Globus pallidus (tissue), 1 donor: Measurements from ENCODE around the gene MXRA7.
"Not testable (repeated sequence)": the region's sequence is repeated elsewhere in the genome, so short reads cannot be mapped to it uniquely, and the experiment has no call there.

Experiments used
- DNase-seq: peaks from one replicate; pipeline ENCODE4 v3.0.0-alpha.2; 2015; ENCODE audit warnings: low spot score

MXRA7 gene

GRCh38 chr17:76643553-76644148 lies 67.1 kb downstream of the MXRA7 start, which contains the start of gene ST6GALNAC1:
Gene ST6GALNAC1, minus strand, starts transcription at chr17:76643757. Its CDS starts 119 bp downstream, at chr17:76643638.
- no peak for DNase-seq

- no peak for DNase-seq
These were observed 67.8 kb downstream of the MXRA7 start for GRCh38 chr17:76642994-76643393.

- no peak for DNase-seq
These were observed 68.7 kb downstream of the MXRA7 start for GRCh38 chr17:76642032-76642561.

GRCh38 chr17:76641501-76641900 lies 69.3 kb downstream of the MXRA7 start:
- DNase-seq = no peak

GRCh38 chr17:76640550-76641380 lies 70.0 kb downstream of the MXRA7 start:
- no peak for DNase-seq

- DNase-seq = no peak
These were observed 72.5 kb downstream of the MXRA7 start for GRCh38 chr17:76638263-76638662.

GRCh38 chr17:76636486-76637206 lies 74.1 kb downstream of the MXRA7 start:
- DNase-seq = not testable (repeated sequence)

GRCh38 chr17:76635659-76636360 lies 75.0 kb downstream of the MXRA7 start:
- no peak for DNase-seq

- DNase-seq = no peak
These were observed 75.7 kb downstream of the MXRA7 start for GRCh38 chr17:76635039-76635438.

GRCh38 chr17:76633628-76634328 lies 77.0 kb downstream of the MXRA7 start:
- no peak for DNase-seq

GRCh38 chr17:76631821-76632565 lies 78.8 kb downstream of the MXRA7 start:
- no peak for DNase-seq

GRCh38 chr17:76630151-76630550 lies 80.6 kb downstream of the MXRA7 start:
- no peak for DNase-seq
